ENCODE data around the gene ITGAE.
"Not testable (repeated sequence)": the region's sequence is repeated elsewhere in the genome, so short reads cannot be mapped to it uniquely, and the experiment has no call there.

Gene ITGAE

DNA sequence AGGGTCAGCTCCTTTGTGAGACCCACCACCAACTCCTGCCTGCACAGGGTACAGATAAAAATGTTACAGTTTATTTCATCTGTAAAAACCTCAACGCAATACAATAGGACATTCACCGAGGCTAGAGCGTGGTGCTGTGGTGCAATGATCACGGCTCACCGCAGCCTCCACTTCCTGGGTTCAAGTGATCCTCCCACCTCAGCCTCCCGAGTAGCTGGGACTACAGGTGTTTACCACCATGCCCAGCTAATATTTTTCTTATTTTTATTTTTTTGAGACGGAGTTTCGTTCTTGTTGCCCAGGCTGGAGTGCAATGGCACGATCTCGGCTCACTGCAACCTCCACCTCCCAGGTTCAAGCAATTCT lies 66.1 kb downstream of the ITGAE start:
- DNase-seq (ENCODE audit: extremely low read depth in 1 of 2, low read depth in 1 of 2) = not testable (repeated sequence)

DNA sequence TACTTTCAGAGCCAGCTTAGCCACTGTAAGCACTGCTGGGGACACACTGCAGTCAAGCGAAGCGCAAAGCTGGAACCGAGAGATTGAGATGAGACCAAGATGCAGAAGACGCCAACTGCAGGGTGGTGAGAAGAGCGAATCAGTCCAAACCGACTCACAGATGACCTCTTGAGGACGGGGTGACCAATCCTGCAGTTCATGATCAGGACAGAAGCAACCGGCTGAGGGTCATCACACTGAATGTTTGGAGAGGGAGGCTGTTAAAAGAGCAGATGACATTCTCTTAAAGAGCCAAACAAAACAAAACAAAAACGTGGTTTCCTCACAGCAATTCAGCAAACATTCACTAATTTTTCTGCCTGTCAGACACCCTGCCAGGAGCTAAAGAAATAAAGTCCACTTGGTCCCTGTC lies 68.8 kb downstream of the ITGAE start:
- DNase-seq (ENCODE audit: extremely low read depth in 1 of 2, low read depth in 1 of 2) = no peak

DNA sequence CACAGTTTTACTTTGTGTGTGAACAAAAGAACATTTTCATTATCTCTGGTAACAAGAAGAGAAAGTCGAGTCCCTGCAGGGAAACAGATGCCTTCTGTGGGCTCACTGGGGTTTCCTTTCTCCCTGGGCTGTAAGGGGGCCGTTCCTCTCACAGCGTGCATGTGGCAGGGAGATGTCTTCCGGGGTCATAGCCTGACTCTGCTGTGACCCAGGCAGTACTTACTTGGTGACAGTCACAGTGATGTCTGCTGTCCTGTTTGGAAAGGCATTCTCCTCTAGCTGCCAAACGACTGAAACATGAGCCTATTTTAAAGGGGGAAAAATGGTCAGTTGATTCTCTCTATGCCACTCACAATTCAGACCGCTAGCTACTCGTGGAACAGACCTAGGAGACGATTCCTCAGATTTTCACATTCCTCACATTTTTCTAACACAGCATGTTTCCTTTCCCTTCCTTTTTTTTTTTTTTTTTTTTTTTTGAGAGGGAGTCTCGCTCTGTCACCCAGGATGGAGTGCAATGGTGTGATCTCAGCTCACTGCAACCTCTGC lies 70.0 kb downstream of the ITGAE start:
- DNase-seq (ENCODE audit: extremely low read depth in 1 of 2, low read depth in 1 of 2) = no peak

DNA sequence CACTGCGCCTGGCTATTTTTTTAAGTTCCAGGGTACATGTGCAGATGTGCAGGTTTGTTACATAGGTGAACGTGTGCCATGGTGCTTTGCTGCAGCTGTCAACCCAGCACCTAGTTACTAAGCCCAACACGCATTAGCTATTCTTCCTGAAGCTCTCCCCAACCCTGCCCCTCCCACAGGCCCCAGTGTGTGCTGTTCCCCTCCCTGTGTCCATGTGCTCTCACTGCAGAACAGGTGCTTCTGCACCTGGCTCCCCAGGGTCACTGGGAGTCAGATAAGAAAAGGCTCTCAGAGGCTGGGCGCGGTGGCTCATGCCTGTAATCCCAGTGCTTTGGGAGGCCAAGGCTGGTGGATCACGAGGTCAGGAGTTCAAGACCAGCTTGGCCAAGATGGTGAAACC lies 71.1 kb downstream of the ITGAE start:
- no peak for DNase-seq (ENCODE audit: extremely low read depth in 1 of 2, low read depth in 1 of 2)

DNA sequence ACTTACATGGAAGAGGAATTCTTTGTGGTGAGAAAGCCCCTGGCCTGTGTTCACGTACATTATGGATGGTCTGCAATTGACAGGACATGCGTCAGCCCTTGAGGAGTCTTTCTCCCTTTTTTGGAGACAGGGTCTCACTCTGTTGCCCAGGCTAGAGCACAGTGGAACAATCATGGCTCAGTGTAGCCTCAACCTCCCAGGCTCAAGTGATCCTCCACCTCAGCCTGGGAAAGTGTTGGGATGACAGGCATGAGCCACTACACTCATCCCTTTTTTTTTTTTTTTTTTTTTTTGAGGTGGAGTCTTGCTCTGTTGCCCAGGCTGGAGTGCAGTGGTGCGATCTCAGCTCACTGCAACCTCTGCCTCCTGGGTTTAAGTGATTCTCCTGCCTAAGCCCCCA lies 72.9 kb downstream of the ITGAE start:
- not testable (repeated sequence) for DNase-seq (ENCODE audit: extremely low read depth in 1 of 2, low read depth in 1 of 2)

DNA sequence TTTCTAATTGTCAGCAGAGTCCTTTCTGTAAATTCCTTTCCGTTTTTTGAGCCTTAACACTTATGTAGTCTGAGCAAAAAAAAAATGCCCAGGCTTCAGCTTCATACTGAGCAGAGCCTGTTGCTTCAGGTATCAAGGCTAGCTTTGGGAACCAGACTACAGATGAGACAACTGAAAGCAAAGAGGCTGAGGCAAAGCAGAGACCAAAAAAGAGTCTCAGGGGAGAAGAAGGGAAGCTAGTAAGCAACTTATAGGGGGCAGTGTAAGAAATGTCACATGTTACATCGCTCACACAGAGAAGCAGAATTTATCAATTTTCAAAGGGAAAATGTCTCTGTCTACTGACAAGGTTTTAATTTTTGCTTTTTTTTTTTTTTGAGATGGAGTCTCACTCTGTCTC lies 73.9 kb downstream of the ITGAE start:
- no peak for DNase-seq (ENCODE audit: extremely low read depth in 1 of 2, low read depth in 1 of 2)

DNA sequence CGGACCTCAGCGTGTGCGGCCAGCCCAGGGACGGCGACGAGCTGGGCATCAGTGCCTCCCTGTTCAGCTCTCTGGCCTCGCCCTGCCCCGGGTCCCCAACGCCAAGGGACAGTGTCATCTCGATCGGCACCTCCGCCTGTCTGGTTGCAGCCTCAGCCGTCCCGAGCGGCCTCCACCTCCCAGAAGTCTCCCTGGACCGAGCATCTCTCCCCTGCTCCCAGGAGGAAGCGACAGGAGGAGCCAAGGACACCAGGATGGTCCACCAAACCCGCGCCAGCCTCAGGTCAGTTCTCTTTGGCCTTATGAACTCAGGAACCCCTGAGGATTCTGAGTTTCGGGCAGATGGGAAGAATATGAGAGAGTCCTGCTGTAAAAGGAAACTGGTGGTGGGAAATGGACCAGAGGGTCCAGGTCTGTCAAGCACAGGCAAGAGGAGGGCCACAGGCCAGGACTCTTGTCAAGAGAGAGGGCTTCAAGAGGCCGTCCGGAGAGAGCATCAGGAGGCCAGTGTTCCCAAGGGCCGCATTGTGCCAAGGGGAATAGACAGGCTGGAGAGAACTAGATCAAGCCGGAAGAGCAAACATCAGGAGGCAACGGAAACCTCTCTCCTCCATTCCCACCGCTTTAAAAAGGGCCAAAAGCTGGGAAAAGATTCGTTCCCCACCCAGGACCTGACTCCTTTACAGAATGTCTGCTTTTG lies 76.5 kb downstream of the ITGAE start:
- DNase-seq (ENCODE audit: extremely low read depth in 1 of 2, low read depth in 1 of 2) = no peak

DNA sequence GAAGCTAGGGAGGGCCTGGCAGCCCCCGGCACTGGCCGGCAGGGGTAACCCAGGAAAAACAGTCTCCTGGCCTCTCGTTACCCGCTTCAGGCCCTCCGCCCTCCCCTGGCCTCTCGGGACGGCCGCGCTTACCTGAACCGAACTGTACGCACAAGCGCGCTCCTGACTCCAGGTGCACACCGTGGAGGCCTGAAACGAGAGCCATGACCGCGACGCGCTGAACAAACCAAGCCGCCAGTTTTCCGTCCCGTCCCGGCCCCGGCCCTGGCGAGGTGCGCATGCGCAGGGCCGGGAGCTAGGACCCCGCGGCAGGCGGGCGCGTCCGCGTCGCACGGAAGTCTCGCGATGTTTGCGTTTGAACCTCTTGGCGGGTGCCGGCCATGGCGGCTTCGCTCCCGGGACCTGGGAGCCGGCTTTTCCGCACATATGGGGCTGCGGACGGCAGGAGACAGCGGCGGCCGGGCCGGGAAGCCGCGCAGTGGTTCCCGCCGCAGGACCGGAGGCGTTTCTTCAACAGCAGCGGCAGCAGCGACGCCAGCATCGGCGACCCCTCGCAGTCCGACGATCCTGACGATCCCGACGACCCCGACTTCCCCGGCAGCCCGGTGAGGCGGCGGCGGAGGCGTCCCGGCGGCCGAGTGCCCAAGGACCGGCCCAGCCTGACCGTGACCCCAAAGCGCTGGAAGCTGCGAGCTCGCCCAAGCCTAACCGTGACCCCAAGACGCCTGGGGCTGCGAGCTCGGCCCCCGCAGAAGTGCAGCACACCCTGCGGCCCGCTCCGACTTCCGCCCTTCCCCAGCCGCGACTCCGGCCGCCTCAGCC lies 77.2 kb downstream of the ITGAE start, which contains the start of gene HASPIN:
Gene HASPIN (plus strand): TSS at position 348 of the 822 bp plus-strand sequence. CDS start 33 bp downstream, at position 381.
- peak; percentile 79 to 90 for DNase-seq (ENCODE audit: extremely low read depth in 1 of 2, low read depth in 1 of 2)

DNA sequence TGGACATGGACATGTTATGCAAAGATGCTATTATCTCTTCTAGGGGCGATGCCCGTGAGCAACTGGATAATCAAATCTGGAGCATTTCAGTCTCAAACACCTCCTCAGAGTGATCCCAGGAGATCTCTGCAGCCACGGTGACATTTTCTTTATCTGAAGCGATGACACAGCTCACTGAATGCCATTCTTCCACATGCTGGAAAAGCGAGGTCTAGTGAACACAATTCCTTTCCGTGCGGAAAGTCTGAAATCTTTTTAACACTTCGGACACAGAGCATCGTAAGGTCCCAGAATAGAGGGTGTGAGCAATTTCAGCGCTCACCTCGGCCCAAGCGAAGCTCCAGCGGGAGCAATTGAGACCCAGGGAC lies 77.8 kb downstream of the ITGAE start:
- no peak for DNase-seq (ENCODE audit: extremely low read depth in 1 of 2, low read depth in 1 of 2)

DNA sequence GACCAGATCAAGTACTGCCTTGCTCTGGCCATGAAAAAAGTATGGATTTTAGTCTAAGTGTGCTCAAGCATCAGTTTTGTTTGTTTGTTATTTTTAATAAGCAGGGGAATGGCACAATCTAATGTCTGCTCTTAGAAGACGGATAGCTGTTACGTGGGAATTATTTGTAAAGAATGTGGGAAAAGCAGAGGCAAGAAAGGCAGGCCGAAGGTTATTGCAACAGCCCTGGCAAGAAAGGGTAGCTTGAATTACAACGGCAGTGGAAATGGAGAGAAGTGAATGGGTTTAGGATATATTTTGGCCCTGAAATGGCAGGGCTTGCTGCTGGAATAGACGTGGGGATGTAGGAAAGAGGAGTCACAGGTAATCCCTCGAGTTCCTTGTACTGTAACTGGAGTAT lies 78.3 kb downstream of the ITGAE start:
- no peak for DNase-seq (ENCODE audit: extremely low read depth in 1 of 2, low read depth in 1 of 2)

DNA sequence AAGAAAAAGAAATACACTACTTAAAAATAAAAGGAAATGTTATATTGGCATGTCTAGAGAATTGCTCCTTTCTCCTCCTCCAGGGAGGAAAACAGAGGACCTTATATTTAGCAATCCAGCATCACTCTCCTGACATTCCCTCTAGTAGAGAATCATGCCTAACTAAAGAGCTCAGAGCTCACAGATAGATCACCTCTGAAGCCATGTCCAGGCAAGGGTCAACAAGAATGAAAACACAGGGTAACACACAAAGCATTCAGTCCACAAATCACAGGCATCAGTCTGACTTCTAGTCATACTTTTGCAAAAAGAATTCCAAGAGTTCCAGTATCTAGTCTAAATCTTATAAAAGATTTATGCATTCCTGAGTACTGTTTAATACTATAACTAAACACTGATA lies 81.7 kb downstream of the ITGAE start:
- no peak for DNase-seq (ENCODE audit: extremely low read depth in 1 of 2, low read depth in 1 of 2)

DNA sequence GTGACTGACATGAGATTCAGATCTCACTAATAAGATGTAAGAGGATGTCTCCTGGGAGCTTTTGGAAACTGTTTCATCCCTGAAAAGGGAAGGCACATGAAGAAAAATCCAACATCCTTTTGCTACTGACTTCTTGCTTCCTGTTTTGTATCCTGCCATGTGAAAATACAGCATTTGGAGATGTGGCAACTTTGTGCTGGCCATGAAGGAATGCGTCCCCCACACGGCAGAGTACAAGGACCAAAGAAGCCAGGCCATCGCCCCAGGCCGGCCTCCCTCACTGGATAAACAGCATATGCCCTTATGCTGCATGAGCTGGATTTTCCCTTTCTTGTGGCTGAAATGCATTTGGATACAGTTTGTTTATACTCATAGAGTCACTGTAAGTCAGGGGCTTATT lies 82.8 kb downstream of the ITGAE start:
- DNase-seq (ENCODE audit: extremely low read depth in 1 of 2, low read depth in 1 of 2) = no peak

DNA sequence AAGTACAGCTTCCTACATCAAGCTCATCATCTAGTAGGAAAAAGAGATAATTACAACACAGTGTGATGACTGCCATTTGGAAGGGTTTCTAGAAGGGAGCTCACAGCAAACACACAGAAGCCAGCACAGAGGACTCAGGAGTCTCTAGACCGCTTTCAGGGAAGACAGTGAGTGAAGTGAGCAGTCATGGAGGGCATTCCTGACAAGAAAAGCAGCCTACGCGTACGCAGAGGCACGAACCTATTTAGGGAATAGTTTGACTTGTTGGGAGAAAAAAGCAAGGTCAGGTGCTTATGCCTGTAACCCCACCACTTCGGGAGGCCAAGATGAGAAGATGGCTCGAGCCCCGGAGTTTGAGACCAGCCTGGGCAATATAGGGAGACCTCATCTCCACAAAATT lies 85.7 kb downstream of the ITGAE start:
- DNase-seq (ENCODE audit: extremely low read depth in 1 of 2, low read depth in 1 of 2) = no peak

DNA sequence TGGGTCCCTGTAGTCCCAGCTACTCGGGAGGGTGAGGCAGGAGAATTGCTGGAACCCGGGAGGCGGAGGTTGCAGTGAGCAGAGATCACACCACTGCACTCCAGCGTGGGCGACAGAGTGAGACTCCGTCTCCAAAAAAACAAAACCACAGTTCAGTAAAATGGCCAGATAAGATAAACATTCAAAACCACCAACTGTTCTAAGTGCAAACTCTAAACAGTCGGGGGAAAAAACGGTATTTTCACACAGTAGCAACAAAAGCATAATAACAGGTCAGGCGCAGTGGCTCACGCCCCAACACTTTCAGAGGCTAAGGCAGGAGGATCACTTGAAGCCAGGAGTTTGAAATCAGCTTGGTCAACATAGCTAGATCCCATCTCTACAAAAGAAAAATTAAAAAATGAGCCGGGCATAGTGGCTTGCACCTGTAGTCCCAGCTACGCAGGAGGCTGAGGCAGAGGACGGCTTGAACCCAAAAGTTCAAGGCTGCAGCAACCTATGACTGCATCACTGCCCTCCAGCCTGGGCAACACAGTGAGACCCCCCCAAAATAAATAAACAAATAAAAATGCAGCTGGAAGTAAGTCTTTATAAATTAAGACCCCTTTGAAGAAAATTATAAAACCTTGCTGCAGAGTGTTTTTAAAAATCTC lies 88.1 kb downstream of the ITGAE start:
- no peak for DNase-seq (ENCODE audit: extremely low read depth in 1 of 2, low read depth in 1 of 2)

DNA sequence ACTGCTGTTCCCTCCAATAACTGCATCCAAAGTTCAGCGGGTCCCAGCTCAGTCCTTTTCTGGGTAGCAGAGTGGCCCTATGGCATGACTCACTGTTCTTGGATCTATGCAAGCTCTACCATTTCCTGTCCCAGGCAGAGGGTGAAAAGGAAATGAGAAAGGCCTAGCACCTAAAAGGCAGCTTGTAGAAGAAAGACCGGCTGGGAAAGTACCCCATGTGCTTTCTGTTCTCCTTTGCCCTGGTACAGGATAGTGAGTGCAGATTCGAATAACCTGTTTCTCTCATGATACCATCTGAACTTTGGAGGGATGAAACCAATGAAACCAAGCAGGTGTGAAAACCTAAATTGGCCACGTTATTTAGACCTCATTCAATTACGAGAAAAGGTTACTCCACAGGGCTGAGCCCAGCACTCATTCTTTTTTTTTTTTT lies 90.0 kb downstream of the ITGAE start:
- DNase-seq (ENCODE audit: extremely low read depth in 1 of 2, low read depth in 1 of 2) = peak; percentile 25 to 30

DNA sequence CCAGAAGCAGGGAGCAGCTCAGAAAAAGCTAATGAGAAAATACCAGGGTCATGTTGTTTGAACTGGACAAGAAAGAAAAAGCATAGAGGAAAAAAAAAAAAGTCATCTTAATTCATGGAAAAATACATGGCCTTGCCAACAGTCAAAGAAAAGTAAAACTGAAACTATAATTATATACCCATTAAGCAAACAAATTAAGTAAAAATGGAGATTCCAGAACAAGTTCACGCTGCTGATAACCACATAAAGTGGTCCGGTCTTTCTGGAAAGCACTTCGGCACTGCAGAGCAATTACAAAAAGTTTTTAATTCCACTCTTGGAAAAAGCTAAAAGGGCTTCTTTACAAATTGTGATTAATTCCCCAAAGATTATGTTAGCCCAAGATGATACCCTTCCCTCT lies 92.6 kb downstream of the ITGAE start:
- no peak for DNase-seq (ENCODE audit: extremely low read depth in 1 of 2, low read depth in 1 of 2)

DNA sequence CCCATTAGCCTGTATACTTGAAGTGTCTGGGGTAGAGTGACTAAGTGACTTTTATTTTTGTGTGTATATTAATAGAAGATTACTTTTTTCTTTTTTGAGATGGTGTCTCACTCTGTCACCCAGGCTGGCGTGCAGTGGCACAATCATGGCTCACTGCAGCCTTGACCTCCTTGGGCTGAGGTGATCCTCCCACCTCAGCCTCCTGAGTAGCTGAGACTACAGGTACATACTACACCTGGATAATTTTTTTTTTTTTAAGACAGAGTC lies 95.3 kb downstream of the ITGAE start:
- not testable (repeated sequence) for DNase-seq (ENCODE audit: extremely low read depth in 1 of 2, low read depth in 1 of 2)

DNA sequence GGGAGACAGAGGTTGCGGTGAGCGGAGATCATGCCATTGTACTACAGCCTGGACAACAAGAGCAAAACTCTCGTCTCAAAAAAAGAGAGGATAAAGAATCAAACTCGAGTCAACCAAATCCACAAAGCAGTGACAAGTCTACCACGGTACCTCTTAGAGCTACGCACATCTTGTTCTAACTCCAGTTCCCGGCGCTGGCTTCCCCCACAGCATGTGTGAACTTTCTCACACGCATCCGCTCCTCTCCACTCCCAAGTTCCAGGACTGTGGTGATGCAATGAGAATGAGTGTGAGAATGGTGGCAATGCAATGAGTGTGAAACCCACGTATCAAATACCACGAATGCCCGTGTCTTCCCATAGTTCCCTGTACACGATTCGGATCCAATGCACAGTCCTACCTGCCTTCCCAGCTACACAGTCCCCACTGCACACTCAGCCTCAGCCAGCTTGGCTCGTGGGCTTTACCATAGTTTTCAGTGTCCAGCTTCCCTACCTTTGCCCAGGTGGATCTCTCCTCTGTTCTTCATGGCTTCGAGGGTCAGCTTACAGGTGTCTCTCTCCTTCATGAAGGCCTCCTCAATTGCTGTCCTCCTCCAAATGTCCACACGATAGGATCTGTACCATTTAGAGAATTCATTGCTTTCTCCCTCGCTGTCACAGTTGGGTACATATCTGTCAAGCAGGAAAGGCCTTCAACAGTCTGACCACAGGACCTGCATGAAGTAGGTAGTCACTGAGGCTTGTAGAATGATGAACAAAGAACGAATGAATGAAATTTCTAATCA lies 95.9 kb downstream of the ITGAE start:
- DNase-seq (ENCODE audit: extremely low read depth in 1 of 2, low read depth in 1 of 2) = no peak

DNA sequence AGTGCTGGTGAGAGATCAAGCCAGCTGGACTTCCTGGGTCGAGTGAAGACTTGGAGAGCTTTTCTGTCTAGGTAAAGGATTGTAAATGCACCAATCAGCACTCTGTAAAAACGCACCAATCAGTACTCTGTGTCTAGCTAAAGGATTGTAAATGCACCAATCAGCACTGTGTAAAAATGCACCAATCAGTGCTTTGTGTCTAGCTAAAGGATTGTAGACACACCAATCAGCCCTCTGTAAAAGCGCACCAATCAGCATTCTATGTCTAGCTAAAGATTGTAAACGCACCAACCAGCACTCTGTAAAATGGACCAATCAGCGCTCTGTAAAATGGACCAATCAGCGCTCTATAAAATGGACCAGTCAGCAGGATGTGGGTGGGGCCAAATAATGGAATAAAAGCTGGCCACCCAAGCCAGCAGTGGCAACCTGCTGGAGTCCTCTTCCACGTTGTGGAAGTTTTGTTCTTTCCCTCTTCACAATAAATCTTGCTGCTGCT lies 98.9 kb downstream of the ITGAE start:
- not testable (repeated sequence) for DNase-seq (ENCODE audit: extremely low read depth in 1 of 2, low read depth in 1 of 2)

DNA sequence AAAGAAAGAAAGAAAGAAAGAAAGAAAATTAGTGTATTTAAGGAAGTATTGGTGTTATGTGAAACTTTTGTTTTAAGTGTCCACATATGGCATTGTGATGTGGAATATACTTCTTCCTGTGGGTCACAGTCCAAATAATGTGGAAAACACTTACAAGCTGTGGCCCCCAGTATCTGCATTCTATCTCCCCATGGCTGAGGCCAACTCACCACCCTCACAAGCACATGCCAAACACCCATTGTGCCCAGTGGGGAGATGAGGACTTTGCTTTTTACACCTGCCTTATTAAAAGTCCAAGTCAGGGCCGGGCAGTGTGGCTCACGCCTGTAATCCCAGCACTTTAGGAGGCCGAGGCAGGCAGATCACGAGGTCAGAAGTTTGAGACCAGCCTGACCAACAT lies 101.0 kb downstream of the ITGAE start:
- DNase-seq (ENCODE audit: extremely low read depth in 1 of 2, low read depth in 1 of 2) = no peak

DNA sequence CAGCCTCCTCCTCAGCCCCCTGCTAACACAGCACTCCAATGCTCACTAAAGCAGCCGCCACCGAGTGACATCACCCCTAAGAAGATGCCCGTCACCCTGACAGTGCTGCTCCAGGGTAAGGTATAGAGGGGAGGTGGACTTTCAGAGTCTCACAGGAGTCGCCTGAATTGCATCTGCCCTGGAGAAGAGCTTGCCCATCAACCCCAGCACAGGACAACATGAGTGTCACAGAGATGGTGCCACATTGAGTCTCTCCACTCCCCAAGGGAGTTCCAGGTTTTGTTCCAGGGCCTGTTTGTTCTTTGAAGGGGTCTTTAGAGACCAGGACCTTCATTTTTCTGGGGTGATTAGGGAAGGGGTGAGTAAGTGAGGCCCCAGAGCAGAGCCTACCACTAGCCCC lies 102.8 kb downstream of the ITGAE start:
- no peak for DNase-seq (ENCODE audit: extremely low read depth in 1 of 2, low read depth in 1 of 2)

Data from activated CD8-positive, alpha-beta memory T cell treated with anti-CD3 and anti-CD28 coated beads for 1 hour (primary cell).